GM12864 (cell line): ENCODE data around the gene PRSS22.

Source experiments
- DNase-seq: peaks from one replicate; pipeline ENCODE4 v3.0.0-alpha.2; 2011; ENCODE audit warnings: low read depth
- H3K4me3 ChIP-seq: 2 replicates; pipeline ENCODE4 v1.5.1; 2011; ENCODE audit warnings: mild to moderate bottlenecking, low read depth, low read length, control low read depth
- CTCF ChIP-seq: IDR thresholded peaks from 2 replicates; pipeline ENCODE4 v1.5.1; 2011; ENCODE audit warnings: low read depth, mild to moderate bottlenecking, moderate library complexity, low read length, control low read depth, inconsistent platforms; ENCODE audit errors: missing control alignments

The PRSS22 gene

GRCh38 chr16:2902337-2903130 is 44.6 kb upstream of the PRSS22 start:
- no peak overlapping the region for H3K4me3 ChIP-seq
- DNase-seq, result no peak
- no peak for TF ChIP-seq CTCF

- TF ChIP-seq CTCF, result no peak
- no peak for DNase-seq
- H3K4me3 ChIP-seq, result no peak overlapping the region
Measured at GRCh38 chr16:2900526-2901075, 42.6 kb upstream of the PRSS22 start.

GRCh38 chr16:2899564-2900072 is 41.6 kb upstream of the PRSS22 start:
- no peak for DNase-seq
- no peak for TF ChIP-seq CTCF
- no peak overlapping the region for H3K4me3 ChIP-seq

- no peak for DNase-seq
- H3K4me3 ChIP-seq, result no peak overlapping the region
- no peak for TF ChIP-seq CTCF
Measured at GRCh38 chr16:2898831-2899563, 41.0 kb upstream of the PRSS22 start.

GRCh38 chr16:2897110-2897509 is 39.1 kb upstream of the PRSS22 start:
- H3K4me3 ChIP-seq, result no peak overlapping the region
- TF ChIP-seq CTCF, result no peak
- no peak for DNase-seq

- H3K4me3 ChIP-seq, result no peak overlapping the region
- no peak for TF ChIP-seq CTCF
- DNase-seq, result no peak
Measured at GRCh38 chr16:2896480-2897010, 38.6 kb upstream of the PRSS22 start.
